H1 (cell line): Measurements from ENCODE around the gene MOB1B. TPM values are rescaled to one million over a fixed set of nuclear protein-coding genes. Genes with fewer than 3 reads are reported as not detected.

Experiments used
- CTCF ChIA-PET: fragments of 300-600 bp; sonication (Branson Sonifier 250); formaldehyde crosslinking; loops from one replicate; lab custom pipeline; 2021; ENCODE audit not compliant: partially characterized antibody; lab: Charles Lee
- POLR2A ChIA-PET: fragments of 300-600 bp; sonication (Branson Sonifier 250); formaldehyde crosslinking; loops from one replicate; lab custom pipeline; 2021; ENCODE audit warnings: inconsistent platforms; ENCODE audit not compliant: partially characterized antibody; lab: Charles Lee
- DNase-seq, 2 experiments: peaks; one replicate each; pipeline versions ENCODE4 v3.0.0 to v3.0.0-alpha.2; 2010 to 2022; ENCODE audit warnings: low spot score in 2 of 2, low read depth in 1 of 2, mixed read lengths in 1 of 2
- FAIRE-seq: peaks from 2 replicates; lab custom pipeline; 2011; peaks lifted over from hg19 to GRCh38; lab: Jason Lieb, UNC
- H2AFZ ChIP-seq: 2 replicates; pipeline ENCODE4 v1.8.1; 2012; ENCODE audit warnings: low read length, inconsistent platforms
- H2AK5ac ChIP-seq: 2 replicates; pipeline ENCODE4 v1.6.1; 2013; ENCODE audit warnings: low read depth, low read length
- H2BK120ac ChIP-seq: replicated peaks from 2 replicates; pipeline ENCODE3; 2013; ENCODE audit warnings: low read depth, low read length, inconsistent platforms
- H2BK12ac ChIP-seq: 2 replicates; pipeline ENCODE4 v1.6.1; 2013; ENCODE audit warnings: low read depth, low read length
- H2BK15ac ChIP-seq: 2 replicates; pipeline ENCODE4 v1.6.1; 2013; ENCODE audit warnings: low read length
- H2BK20ac ChIP-seq: 2 replicates; pipeline ENCODE4 v1.6.1; 2013; ENCODE audit warnings: low read length
- H2BK5ac ChIP-seq: 2 replicates; pipeline ENCODE4 v1.6.1; 2013; ENCODE audit warnings: low read depth, low read length
- H3K14ac ChIP-seq: 2 replicates; pipeline ENCODE4 v1.6.1; 2013; ENCODE audit warnings: inconsistent platforms; ENCODE audit not compliant: insufficient read length
- H3K18ac ChIP-seq: 2 replicates; pipeline ENCODE4 v1.6.1; 2013; ENCODE audit warnings: low read length; ENCODE audit errors: extremely low read depth
- H3K23ac ChIP-seq: 2 replicates; pipeline ENCODE4 v1.6.1; 2013; ENCODE audit warnings: inconsistent platforms; ENCODE audit not compliant: insufficient read length
- H3K23me2 ChIP-seq: 2 replicates; pipeline ENCODE4 v1.6.1; 2013; ENCODE audit warnings: low read depth, low read length
- H3K27ac ChIP-seq: 2 replicates; pipeline ENCODE4 v1.6.1; 2011; ENCODE audit warnings: low read depth, low read length, inconsistent platforms
- H3K27me3 ChIP-seq, 4 experiments: replicated peaks in 1 of 4; 1 replicate in 1 of 4; 2 replicates in 3 of 4; pipeline versions ENCODE4 v1.6.1 to v1.8.1; 2011 to 2013; ENCODE audit warnings: low read length in 3 of 4, mild to moderate bottlenecking in 3 of 4, inconsistent platforms in 2 of 4, mixed read lengths in 2 of 4, moderate library complexity in 1 of 4; ENCODE audit not compliant: control insufficient read depth in 3 of 4, insufficient read depth in 3 of 4; ENCODE audit errors: extremely low read depth in 1 of 4
- H3K36me3 ChIP-seq, 4 experiments: 2 replicates each; pipeline versions ENCODE4 v1.6.1 to v1.8.1; 2011 to 2013; ENCODE audit warnings: mild to moderate bottlenecking in 4 of 4, low read length in 3 of 4, moderate library complexity in 2 of 4, control low read depth in 1 of 4, inconsistent platforms in 1 of 4; ENCODE audit not compliant: insufficient read depth in 4 of 4, control insufficient read depth in 2 of 4
- H3K4ac ChIP-seq: replicated peaks from 2 replicates; pipeline ENCODE3; 2013; ENCODE audit warnings: low read length, low read depth, mixed read lengths, inconsistent platforms; ENCODE audit not compliant: insufficient read length
- H3K4me1 ChIP-seq, 4 experiments: replicated peaks in 1 of 4; 1 replicate in 1 of 4; 2 replicates in 3 of 4; pipeline versions ENCODE4 v1.6.1 to v1.8.1; 2011 to 2013; ENCODE audit warnings: low read length in 3 of 4, inconsistent platforms in 2 of 4, mixed read lengths in 1 of 4; ENCODE audit not compliant: insufficient read depth in 4 of 4, control insufficient read depth in 3 of 4
- H3K4me2 ChIP-seq, 2 experiments: 2 replicates each; pipeline versions ENCODE4 v1.6.1 to v1.8.1; 2011 to 2013; ENCODE audit warnings: low read depth in 2 of 2, low read length in 2 of 2, control low read depth in 1 of 2, inconsistent platforms in 1 of 2, mild to moderate bottlenecking in 1 of 2; ENCODE audit not compliant: insufficient read depth in 1 of 2
- H3K4me3 ChIP-seq, 4 experiments: fragments of 200-600, 300-600 bp in 1 of 4; sonication (generic), shearing (Covaris generic), sonication (Bioruptor Twin) in 1 of 4; 2 replicates each; pipeline versions ENCODE4 v1.5.1 to v1.8.1; 2011 to 2016; ENCODE audit warnings: low read length in 4 of 4, low read depth in 3 of 4, control low read depth in 2 of 4, inconsistent platforms in 2 of 4, mild to moderate bottlenecking in 2 of 4, mixed read lengths in 1 of 4, moderate library complexity in 1 of 4; ENCODE audit not compliant: insufficient read depth in 2 of 4; ENCODE audit errors: extremely low read depth in 1 of 4
- H3K56ac ChIP-seq: replicated peaks from 2 replicates; pipeline ENCODE3; 2013; ENCODE audit warnings: low read depth, mild to moderate bottlenecking, mixed read lengths, low read length, inconsistent platforms; ENCODE audit not compliant: insufficient read length
- H3K79me1 ChIP-seq: 2 replicates; pipeline ENCODE4 v1.6.1; 2013; ENCODE audit warnings: low read depth, low read length, control low read depth
- H3K79me2 ChIP-seq, 2 experiments: 2 replicates each; pipeline versions ENCODE4 v1.6.1 to v1.8.1; 2012 to 2013; ENCODE audit warnings: low read length in 2 of 2, mild to moderate bottlenecking in 2 of 2, inconsistent platforms in 1 of 2; ENCODE audit not compliant: insufficient read depth in 2 of 2, control insufficient read depth in 1 of 2
- H3K9ac ChIP-seq, 4 experiments: replicated peaks in 1 of 4; 1 replicate in 1 of 4; 2 replicates in 3 of 4; pipeline versions ENCODE4 v1.6.1 to v1.8.1; 2011 to 2013; ENCODE audit warnings: low read depth in 3 of 4, low read length in 3 of 4, control low read depth in 2 of 4, mild to moderate bottlenecking in 2 of 4, moderate library complexity in 2 of 4, inconsistent platforms in 1 of 4; ENCODE audit errors: extremely low read depth in 1 of 4
- H3K9me3 ChIP-seq, 2 experiments: 2 replicates each; pipeline versions ENCODE4 v1.6.1 to v1.8.1; 2012 to 2013; ENCODE audit warnings: mild to moderate bottlenecking in 2 of 2, moderate library complexity in 2 of 2, control low read depth in 1 of 2, inconsistent platforms in 1 of 2, low read depth in 1 of 2, low read length in 1 of 2, mixed read lengths in 1 of 2; ENCODE audit not compliant: insufficient read depth in 2 of 2
- H4K20me1 ChIP-seq, 2 experiments: replicated peaks in 1 of 2; 2 replicates each; pipeline versions ENCODE3 to v1.8.1; 2011 to 2013; ENCODE audit warnings: inconsistent platforms in 2 of 2, low read length in 2 of 2, mild to moderate bottlenecking in 1 of 2; ENCODE audit not compliant: insufficient read depth in 2 of 2, control insufficient read depth in 1 of 2
- H4K5ac ChIP-seq: 2 replicates; pipeline ENCODE4 v1.6.1; 2013; ENCODE audit warnings: low read length, low read depth, mixed read lengths, inconsistent platforms; ENCODE audit not compliant: insufficient read length
- H4K8ac ChIP-seq: 2 replicates; pipeline ENCODE4 v1.8.0; 2013; ENCODE audit warnings: mild to moderate bottlenecking, moderate library complexity, low read length, inconsistent platforms; ENCODE audit not compliant: insufficient read depth; ENCODE audit errors: extremely low read depth
- H4K91ac ChIP-seq: replicated peaks from 2 replicates; pipeline ENCODE3; 2013; ENCODE audit warnings: low read length, mixed read lengths, inconsistent platforms; ENCODE audit not compliant: insufficient read length
- CBX5 ChIP-seq: fragments of 300-800, 300-1000 bp; sonication (generic); IDR thresholded peaks from 2 replicates; pipeline ENCODE4 v1.7.1; 2016; ENCODE audit warnings: antibody characterized with exemption, low read length, low read depth
- CHD1 ChIP-seq: IDR thresholded peaks from 2 replicates; pipeline ENCODE4 v1.6.1; 2012; ENCODE audit warnings: low read depth, low read length, improper control_type of control experiment
- CHD2 ChIP-seq: IDR thresholded peaks from 2 replicates; pipeline ENCODE4 v1.6.1; 2012; ENCODE audit warnings: low read length, improper control_type of control experiment
- FOSL1 ChIP-seq: IDR thresholded peaks from 2 replicates; pipeline ENCODE4 v1.6.1; 2011; ENCODE audit warnings: mild to moderate bottlenecking, low read depth, low read length, moderate library complexity; ENCODE audit not compliant: insufficient read depth
- KDM4A ChIP-seq: IDR thresholded peaks from one replicate; pipeline ENCODE4 v1.7.1; 2012; ENCODE audit warnings: low read depth, mild to moderate bottlenecking, moderate library complexity, low read length, inconsistent platforms; ENCODE audit not compliant: severe bottlenecking
- MAFK ChIP-seq: IDR thresholded peaks from 2 replicates; pipeline ENCODE4 v1.6.1; 2012; ENCODE audit warnings: low read depth, mild to moderate bottlenecking, improper control_type of control experiment, low read length
- SAP30 ChIP-seq: fragments of 300-600 bp; sonication (generic); IDR thresholded peaks from 2 replicates; pipeline ENCODE4 v1.7.1; 2012; ENCODE audit warnings: low read length, moderate library complexity, mild to moderate bottlenecking, inconsistent platforms; ENCODE audit not compliant: insufficient read depth, insufficient replicate concordance
- TCF12 ChIP-seq: IDR thresholded peaks from 2 replicates; pipeline ENCODE4 v1.6.1; 2011; ENCODE audit warnings: low read depth, mild to moderate bottlenecking, low read length
- WGBS, 2 experiments: shearing (Covaris generic) in 1 of 2; methylation state at CpG; one replicate each; pipeline versions ENCODE4 v1.1.6 to v1.1.7; 2013 to 2015; ENCODE audit warnings: low lambda C conversion rate in 2 of 2, mixed read lengths in 2 of 2, inconsistent platforms in 1 of 2, low coverage in 1 of 2, missing lambda C conversion rate in 1 of 2; ENCODE audit not compliant: insufficient replicate concordance in 2 of 2, insufficient coverage in 1 of 2, insufficient read length in 1 of 2; ENCODE audit errors: extremely low coverage in 1 of 2, missing lambda C conversion rate in 1 of 2; 5-methylcytosine and 5-hydroxymethylcytosine counted together
- polyA plus RNA-seq, 7 experiments: library from polyadenylated mRNA; depleted of rRNA in 3 of 7; stranded (reverse) in 5 of 7; unstranded in 2 of 7; fragments of >200 nt in 5 of 7; fragments of 200-250 nt in 2 of 7; gene quantifications; 1 replicate in 5 of 7; 2 replicates in 1 of 7; 4 replicates in 1 of 7; pipeline versions ENCODE4 v1.2.1 to v1.2.3, GENCODE V29; 2011 to 2013; ENCODE audit warnings: missing spikeins in 2 of 7, mixed read lengths in 2 of 7
- total RNA-seq: library from RNA; stranded (reverse); fragmentation: NEBNext Ultra II Directional; extraction: Animal tissue kit (Norgen Biotek cat#: 25700); gene quantifications from 2 replicates; pipeline ENCODE4 v1.2.1, GENCODE V29; 2021

The MOB1B gene
- total and polyA plus RNA-seq, 2 of the 8 experiments (the other 6 are each of a cell fraction or from before 2014, with no cell fraction given): 3.8 to 33.5 TPM

DNA sequence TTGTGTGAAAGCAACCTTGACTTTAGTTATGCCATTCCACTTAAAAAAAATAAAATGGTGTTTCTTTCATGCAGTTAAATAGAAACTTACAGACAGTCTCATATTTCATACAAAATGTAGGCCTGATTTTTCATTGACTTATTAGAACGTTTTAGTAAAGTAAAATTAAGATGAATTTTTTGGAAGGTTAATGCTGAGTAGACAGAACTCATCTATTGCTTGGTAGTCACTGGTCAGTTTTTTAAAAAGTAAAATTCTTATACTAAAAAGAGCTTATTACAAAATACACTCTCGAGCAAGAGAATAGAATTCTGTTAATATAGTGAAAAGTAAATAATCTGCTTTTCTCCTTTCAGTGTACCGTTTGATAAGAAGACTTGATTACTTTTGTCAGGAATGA lies 21.4 kb upstream of the MOB1B start:
- H3K79me1 ChIP-seq: no peaks in the 10 kb centered on the region
- DNase-seq (no peak), FAIRE-seq (no peak)
- H3K4ac ChIP-seq: no peak overlapping the region
- H3K4me1 ChIP-seq: no peaks in the 10 kb centered on the region
- 83% methylated on average over 3 of the region's 3 CpGs; no CpG with 5 or more reads in 1 of the 2 experiments for WGBS, 2 experiments
- TF ChIP-seq KDM4A (no peak), CBX5 (no peak), CHD1 (no peak), CHD2 (no peak), SAP30 (no peak), TCF12 (no peak), MAFK (0 out of 2 replicates have a peak, but pooled peaks have one; percentile 41), FOSL1 (no peak)
- H2BK20ac ChIP-seq: no peak overlapping the region
- no peak overlapping the region for H3K18ac ChIP-seq
- CTCF ChIA-PET: interaction anchor here (1.0 to 1.2 kb wide), 2 partner anchors 10 to 11 kb away, joined by 3 to 4 read pairs; no protein-coding TSS in a partner anchor
- H3K79me2 ChIP-seq: no peaks in the 10 kb centered on the region
- POLR2A ChIA-PET: interaction anchor here (0.6 kb wide), 1 partner anchor 160 kb away, joined by 3 read pairs; no protein-coding TSS in a partner anchor
- H3K9ac ChIP-seq: no peak overlapping the region
- H3K23me2 ChIP-seq: no peaks in the 10 kb centered on the region
- no peak overlapping the region for H3K4me2 ChIP-seq
- H3K36me3 ChIP-seq: no peaks in the 10 kb centered on the region
- no peak overlapping the region for H3K27ac ChIP-seq
- H2BK120ac ChIP-seq: no peak overlapping the region
- no peak overlapping the region for H2AFZ ChIP-seq
- H4K20me1 ChIP-seq: no peaks in the 10 kb centered on the region
- H3K4me3 ChIP-seq: no peak overlapping the region
- H3K56ac ChIP-seq: no peak overlapping the region
- no peak overlapping the region for H3K23ac ChIP-seq
- H2BK5ac ChIP-seq: no peak overlapping the region
- no peak overlapping the region for H2BK12ac ChIP-seq
- H3K14ac ChIP-seq: no peak overlapping the region
- no peaks in the 10 kb centered on the region for H3K9me3 ChIP-seq
- no peak overlapping the region for H2BK15ac ChIP-seq
- no peak overlapping the region for H4K5ac ChIP-seq
- no peak overlapping the region for H4K91ac ChIP-seq
- no peak overlapping the region for H4K8ac ChIP-seq
- no peaks in the 10 kb centered on the region for H3K27me3 ChIP-seq
- no peak overlapping the region for H2AK5ac ChIP-seq
